ENCODE results near the gene TRIM39. TPM values are rescaled to one million over a fixed set of nuclear protein-coding genes. Genes with fewer than 3 reads are reported as not detected.

Gene TRIM39
- total RNA-seq, 2 experiments from 2014 or later = 38.2 to 38.3 TPM

DNA sequence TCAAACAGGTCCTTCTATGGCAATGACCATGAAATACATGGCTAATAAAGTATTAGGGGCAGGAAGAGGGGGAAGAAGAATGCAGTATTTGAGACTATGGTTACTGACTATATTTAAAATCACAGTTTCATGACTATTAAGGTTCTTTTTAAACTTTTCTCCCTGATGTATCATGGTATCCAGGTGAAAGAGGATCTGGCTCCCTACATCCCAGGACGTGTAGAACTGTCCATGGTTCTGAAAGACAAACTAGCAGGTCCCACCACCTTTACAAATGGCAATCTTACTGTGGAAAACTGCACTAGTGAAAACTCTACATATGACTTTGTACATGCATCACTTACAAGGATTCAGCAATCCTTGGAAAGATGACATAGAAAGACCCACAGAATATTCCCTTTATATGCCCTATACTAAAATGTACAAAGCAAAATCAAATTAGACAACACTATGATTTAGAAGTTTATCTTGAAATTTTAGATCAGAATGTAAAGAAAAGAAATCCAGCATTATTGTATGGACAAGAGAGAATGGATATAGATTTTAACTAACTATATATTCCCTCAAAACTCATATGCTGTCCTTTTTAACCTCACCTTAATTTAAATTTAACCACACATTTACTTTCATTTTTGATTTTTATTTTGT, 51.7 kb downstream of the TRIM39 start:
- TF ChIP-seq, protein P1, sequence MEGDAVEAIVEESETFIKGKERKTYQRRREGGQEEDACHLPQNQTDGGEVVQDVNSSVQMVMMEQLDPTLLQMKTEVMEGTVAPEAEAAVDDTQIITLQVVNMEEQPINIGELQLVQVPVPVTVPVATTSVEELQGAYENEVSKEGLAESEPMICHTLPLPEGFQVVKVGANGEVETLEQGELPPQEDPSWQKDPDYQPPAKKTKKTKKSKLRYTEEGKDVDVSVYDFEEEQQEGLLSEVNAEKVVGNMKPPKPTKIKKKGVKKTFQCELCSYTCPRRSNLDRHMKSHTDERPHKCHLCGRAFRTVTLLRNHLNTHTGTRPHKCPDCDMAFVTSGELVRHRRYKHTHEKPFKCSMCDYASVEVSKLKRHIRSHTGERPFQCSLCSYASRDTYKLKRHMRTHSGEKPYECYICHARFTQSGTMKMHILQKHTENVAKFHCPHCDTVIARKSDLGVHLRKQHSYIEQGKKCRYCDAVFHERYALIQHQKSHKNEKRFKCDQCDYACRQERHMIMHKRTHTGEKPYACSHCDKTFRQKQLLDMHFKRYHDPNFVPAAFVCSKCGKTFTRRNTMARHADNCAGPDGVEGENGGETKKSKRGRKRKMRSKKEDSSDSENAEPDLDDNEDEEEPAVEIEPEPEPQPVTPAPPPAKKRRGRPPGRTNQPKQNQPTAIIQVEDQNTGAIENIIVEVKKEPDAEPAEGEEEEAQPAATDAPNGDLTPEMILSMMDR (IDR thresholded peaks at IDR 0.05) = no peak
- no peaks in the 10 kb centered on the region for H3K9me3 Mint-ChIP-seq
- no peak overlapping the region for H3K4me3 ChIP-seq (ENCODE audit: low read length)
- CTCF ChIA-PET = no interaction called here
- peaks cover 7 to 24% of the 10 kb centered on the region in 2 experiments for H3K27me3 ChIP-seq (ENCODE audit: control insufficient read depth in 1 of 2, insufficient read depth in 2 of 2, low read length in 2 of 2)
- POLR2A ChIA-PET = no interaction called here
- ATAC-seq (ENCODE audit: poor library complexity) (no peak), DNase-seq (no peak)
- no peak overlapping the region for H3K27ac ChIP-seq (ENCODE audit: low read depth in 1 of 2, low read length in 2 of 2)
- no peak overlapping the region for H3K27ac Mint-ChIP-seq
- H3K4me1 Mint-ChIP-seq (ENCODE audit: low read depth) = no peaks in the 10 kb centered on the region
- H3K4me3 Mint-ChIP-seq = no peak overlapping the region
- H3K36me3 ChIP-seq (ENCODE audit: insufficient read depth, low read length) = no peaks in the 10 kb centered on the region
- peaks cover 64% of the 10 kb centered on the region for H3K27me3 Mint-ChIP-seq
- H3K36me3 Mint-ChIP-seq (ENCODE audit: low read depth) = no peaks in the 10 kb centered on the region
- no peaks in the 10 kb centered on the region for H3K4me1 ChIP-seq (ENCODE audit: insufficient read depth, low read length)
- no peaks in the 10 kb centered on the region for H3K9me3 ChIP-seq (ENCODE audit: control insufficient read depth in 1 of 2, insufficient read depth in 1 of 2, low read length in 2 of 2)
- intact Hi-C loops (cut with DNase I, micrococcal nuclease) = no loop called here

DNA sequence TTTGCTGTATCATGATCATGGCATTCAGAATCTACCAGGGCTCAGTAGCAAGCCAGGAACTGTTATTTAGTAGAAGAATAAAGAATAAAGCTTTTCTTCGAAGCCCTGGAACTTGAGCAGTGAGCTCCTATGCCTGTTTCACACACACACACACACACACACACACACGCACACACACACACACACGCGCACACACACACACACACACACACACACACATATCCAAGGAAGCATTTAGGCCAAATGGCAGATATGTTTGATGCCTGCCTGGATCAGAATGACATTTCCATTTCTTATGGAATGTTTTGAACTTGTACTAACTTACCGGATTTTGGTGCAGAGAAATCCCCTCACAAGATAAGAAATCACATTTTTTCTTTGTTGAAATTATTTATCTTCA, 53.7 kb downstream of the TRIM39 start:
- Mint-ChIP-seq H3K27ac (no peak overlapping the region), H3K9me3 (no peaks in the 10 kb centered on the region), H3K36me3 (ENCODE audit: low read depth) (no peaks in the 10 kb centered on the region), H3K4me3 (no peak overlapping the region), H3K27me3 (peaks cover 73% of the 10 kb centered on the region), H3K4me1 (ENCODE audit: low read depth) (no peaks in the 10 kb centered on the region)
- ATAC-seq (ENCODE audit: poor library complexity) (no peak), DNase-seq (no peak)
- POLR2A ChIA-PET = no interaction called here
- CTCF ChIA-PET = no interaction called here
- H3K9me3 ChIP-seq (ENCODE audit: control insufficient read depth in 1 of 2, insufficient read depth in 1 of 2, low read length in 2 of 2) = no peaks in the 10 kb centered on the region
- H3K36me3 ChIP-seq (ENCODE audit: insufficient read depth, low read length) = no peaks in the 10 kb centered on the region
- H3K4me3 ChIP-seq (ENCODE audit: low read length) = no peak overlapping the region
- H3K4me1 ChIP-seq (ENCODE audit: insufficient read depth, low read length) = no peaks in the 10 kb centered on the region
- peaks cover 7 to 42% of the 10 kb centered on the region in 2 experiments for H3K27me3 ChIP-seq (ENCODE audit: control insufficient read depth in 1 of 2, insufficient read depth in 2 of 2, low read length in 2 of 2)
- H3K27ac ChIP-seq (ENCODE audit: low read depth in 1 of 2, low read length in 2 of 2) = no peak overlapping the region
- TF ChIP-seq, protein P1 (IDR thresholded peaks at IDR 0.05) = no peak
- intact Hi-C loops (cut with DNase I, micrococcal nuclease) = no loop called here

DNA sequence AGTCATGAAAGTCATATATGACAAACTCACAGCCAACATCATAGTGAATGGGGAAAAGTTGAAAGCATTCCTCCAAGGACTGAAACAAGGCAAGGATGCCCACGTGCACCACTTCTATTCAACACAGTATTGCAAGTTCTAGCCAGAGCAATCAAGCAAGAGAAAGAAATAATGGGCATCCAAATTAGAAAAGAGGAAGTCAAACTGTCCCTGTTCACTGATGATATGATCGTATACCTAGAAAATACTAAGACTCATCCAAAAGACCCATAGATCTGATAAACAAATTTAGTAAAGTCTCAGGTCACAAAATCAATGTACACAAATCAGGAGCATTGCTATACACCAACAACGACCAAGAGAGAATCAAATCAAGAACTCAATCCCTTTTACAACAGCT, 59.4 kb downstream of the TRIM39 start:
- no peaks in the 10 kb centered on the region for H3K9me3 Mint-ChIP-seq
- peaks cover 94% of the 10 kb centered on the region for H3K27me3 Mint-ChIP-seq
- no peaks in the 10 kb centered on the region for H3K36me3 Mint-ChIP-seq (ENCODE audit: low read depth)
- intact Hi-C loops (cut with DNase I, micrococcal nuclease) = no loop called here
- ATAC-seq (ENCODE audit: poor library complexity) = no peak
- TF ChIP-seq, protein P1 (IDR thresholded peaks at IDR 0.05) = no peak
- DNase-seq = no peak
- Histone ChIP-seq H3K4me1 (ENCODE audit: insufficient read depth, low read length) (no peaks in the 10 kb centered on the region), H3K36me3 (ENCODE audit: insufficient read depth, low read length) (no peaks in the 10 kb centered on the region), H3K27ac (ENCODE audit: low read depth in 1 of 2, low read length in 2 of 2) (no peak overlapping the region), H3K4me3 (ENCODE audit: low read length) (no peak overlapping the region), H3K9me3 (ENCODE audit: control insufficient read depth in 1 of 2, insufficient read depth in 1 of 2, low read length in 2 of 2) (no peaks in the 10 kb centered on the region), H3K27me3 (ENCODE audit: control insufficient read depth in 1 of 2, insufficient read depth in 2 of 2, low read length in 2 of 2) (peaks cover 6 to 65% of the 10 kb centered on the region in 2 experiments)
- no peak overlapping the region for H3K4me3 Mint-ChIP-seq
- no peaks in the 10 kb centered on the region for H3K4me1 Mint-ChIP-seq (ENCODE audit: low read depth)
- H3K27ac Mint-ChIP-seq = no peak overlapping the region
- CTCF ChIA-PET = no interaction called here
- POLR2A ChIA-PET = no interaction called here

Measured in CD4-positive, alpha-beta T cell (primary cell).